BE2C (cell line): ENCODE results near the gene LIME1.
"Not testable (repeated sequence)": the region's sequence is repeated elsewhere in the genome, so short reads cannot be mapped to it uniquely, and the experiment has no call there.

Source experiments
- DNase-seq: peaks from one replicate; pipeline ENCODE4 v3.0.0-alpha.2; 2020
- H3K27me3 ChIP-seq: fragments of 250-450 bp; sonication (Bioruptor Pico); 2 replicates; pipeline ENCODE4 v1.5.1; 2020; ENCODE audit warnings: mild to moderate bottlenecking
- H3K36me3 ChIP-seq: fragments of 250-450 bp; sonication (Bioruptor Pico); 2 replicates; pipeline ENCODE4 v1.5.1; 2020; ENCODE audit warnings: mild to moderate bottlenecking
- H3K4me1 ChIP-seq: fragments of 250-450 bp; sonication (Bioruptor Pico); 2 replicates; pipeline ENCODE4 v1.5.1; 2020
- H3K4me3 ChIP-seq: 2 replicates; pipeline ENCODE4 v1.5.1; 2011; ENCODE audit warnings: low read depth, low read length
- H3K9me3 ChIP-seq: fragments of 250-450 bp; sonication (Bioruptor Pico); 2 replicates; pipeline ENCODE4 v1.5.1; 2020
- TF ChIP-seq, protein P1 (sequence below): IDR thresholded peaks from 2 replicates; pipeline ENCODE4 v1.5.1; 2012; ENCODE audit warnings: mild to moderate bottlenecking, low read depth, low read length

LIME1 gene

DNA sequence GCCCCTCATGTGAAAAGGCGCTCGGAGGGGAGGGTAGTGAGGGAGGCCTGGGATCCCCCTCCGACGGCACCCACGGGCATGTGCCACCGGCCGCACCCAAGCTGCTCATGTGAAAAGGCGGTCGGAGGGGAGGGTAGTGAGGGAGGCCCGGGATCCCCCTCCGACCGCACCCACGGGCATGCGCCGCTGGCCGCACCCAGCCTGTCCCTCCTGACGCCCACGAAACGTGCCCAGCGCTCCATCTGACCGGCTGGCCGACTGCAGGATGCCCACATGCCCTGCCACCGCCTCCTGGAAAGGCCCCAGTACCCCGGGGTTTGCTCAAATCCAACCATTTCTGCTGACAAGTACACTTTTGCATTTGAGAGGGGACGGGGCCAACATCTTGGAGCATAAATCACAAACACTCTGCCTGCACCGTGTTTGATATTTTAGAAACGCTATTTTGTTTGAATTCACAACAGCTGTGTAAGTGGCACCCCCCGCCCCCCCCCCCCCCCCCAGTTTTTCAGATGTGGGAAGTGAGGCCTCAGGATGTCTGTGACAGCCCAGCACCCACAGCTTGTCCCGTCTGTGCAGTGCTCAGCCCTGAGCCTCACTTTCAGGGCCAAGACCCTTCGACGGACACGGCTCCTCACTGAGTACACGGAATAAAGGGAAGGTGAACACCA is 37.2 kb downstream of the LIME1 start:
- TF ChIP-seq, protein P1, sequence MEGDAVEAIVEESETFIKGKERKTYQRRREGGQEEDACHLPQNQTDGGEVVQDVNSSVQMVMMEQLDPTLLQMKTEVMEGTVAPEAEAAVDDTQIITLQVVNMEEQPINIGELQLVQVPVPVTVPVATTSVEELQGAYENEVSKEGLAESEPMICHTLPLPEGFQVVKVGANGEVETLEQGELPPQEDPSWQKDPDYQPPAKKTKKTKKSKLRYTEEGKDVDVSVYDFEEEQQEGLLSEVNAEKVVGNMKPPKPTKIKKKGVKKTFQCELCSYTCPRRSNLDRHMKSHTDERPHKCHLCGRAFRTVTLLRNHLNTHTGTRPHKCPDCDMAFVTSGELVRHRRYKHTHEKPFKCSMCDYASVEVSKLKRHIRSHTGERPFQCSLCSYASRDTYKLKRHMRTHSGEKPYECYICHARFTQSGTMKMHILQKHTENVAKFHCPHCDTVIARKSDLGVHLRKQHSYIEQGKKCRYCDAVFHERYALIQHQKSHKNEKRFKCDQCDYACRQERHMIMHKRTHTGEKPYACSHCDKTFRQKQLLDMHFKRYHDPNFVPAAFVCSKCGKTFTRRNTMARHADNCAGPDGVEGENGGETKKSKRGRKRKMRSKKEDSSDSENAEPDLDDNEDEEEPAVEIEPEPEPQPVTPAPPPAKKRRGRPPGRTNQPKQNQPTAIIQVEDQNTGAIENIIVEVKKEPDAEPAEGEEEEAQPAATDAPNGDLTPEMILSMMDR, result no peak

DNA sequence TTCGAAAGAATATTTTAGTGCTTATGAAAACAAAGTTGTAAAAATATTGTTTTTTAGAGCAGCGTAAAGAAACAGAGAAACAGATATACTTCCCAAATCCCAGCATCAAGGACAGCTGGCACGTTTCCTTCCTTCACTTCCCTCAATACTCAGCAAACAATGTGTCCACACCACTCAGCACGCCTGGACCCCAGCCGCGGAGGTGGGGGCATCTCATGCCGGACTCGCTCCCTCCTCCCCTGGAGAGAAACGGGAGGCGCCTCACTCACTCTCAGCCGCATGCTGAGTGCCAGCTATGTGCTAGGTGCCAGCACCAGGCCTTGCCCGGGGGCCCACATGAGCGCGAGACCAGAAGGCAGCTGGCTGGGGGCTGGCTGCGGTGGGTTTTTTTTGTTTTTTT is 37.8 kb downstream of the LIME1 start:
- no peaks in the 10 kb centered on the region for H3K27me3 ChIP-seq
- DNase-seq, result no peak
- H3K4me1 ChIP-seq, result no peaks in the 10 kb centered on the region
- no peak overlapping the region for H3K4me3 ChIP-seq
- no peaks in the 10 kb centered on the region for H3K36me3 ChIP-seq
- TF ChIP-seq, protein P1, result no peak
- H3K9me3 ChIP-seq, result peaks cover 4% of the 10 kb centered on the region; the same call in 1 of the 2 replicates

More for the DNA sequence above, 37.2 kb downstream of the LIME1 start:
- H3K27me3 ChIP-seq, result no peaks in the 10 kb centered on the region
- H3K36me3 ChIP-seq, result no peaks in the 10 kb centered on the region
- H3K4me1 ChIP-seq, result no peaks in the 10 kb centered on the region
- H3K4me3 ChIP-seq, result no peak overlapping the region
- DNase-seq, result no peak
- H3K9me3 ChIP-seq, result peaks cover 4% of the 10 kb centered on the region; the same call in 1 of the 2 replicates

DNA sequence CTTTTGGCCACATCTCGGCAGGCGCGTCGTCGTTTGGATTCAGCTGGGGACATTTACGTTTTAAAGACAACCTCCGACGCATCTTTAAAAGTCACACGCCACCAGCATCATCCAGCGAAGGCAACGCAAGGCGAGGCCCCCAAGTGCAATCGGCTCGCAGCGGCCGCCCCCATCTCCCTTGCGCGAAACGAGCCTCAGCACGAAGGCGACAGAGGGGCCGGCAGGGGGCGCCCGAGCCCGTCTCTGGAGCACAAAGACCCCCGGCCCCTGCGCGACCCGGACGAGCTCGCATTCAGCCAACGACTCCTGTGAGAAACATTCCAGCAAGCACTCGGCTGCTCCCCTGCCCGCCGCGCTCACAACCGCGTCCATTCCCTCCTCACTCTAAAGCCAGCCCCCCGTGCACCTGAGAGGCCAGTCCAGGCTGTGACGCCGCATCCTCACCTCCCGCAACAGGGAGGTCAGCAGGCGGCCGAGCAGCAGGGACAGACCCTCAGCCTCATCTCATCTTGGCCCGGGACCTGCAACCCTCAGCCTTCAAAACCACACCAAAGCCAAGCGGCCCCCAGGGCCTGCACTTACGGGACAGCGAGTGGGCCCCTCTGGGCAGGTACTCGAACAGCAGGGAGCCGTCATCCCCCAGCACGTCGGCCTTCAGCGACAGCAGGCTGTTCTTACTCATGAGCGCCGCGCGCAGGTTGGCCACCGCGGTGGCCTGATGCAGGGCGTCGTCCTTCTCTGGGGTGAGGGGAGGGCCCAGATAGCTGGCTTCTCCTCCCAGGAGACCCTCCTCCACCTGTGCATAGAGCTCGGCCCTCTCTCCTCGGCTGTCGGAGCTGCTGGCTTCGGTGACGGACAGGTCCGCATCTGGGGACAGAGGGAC is 38.9 kb downstream of the LIME1 start:
- peak; percentile 88 for DNase-seq
- Histone ChIP-seq H3K27me3 (no peaks in the 10 kb centered on the region), H3K4me3 (peak overlapping the region; percentile 40), H3K36me3 (no peaks in the 10 kb centered on the region), H3K9me3 (peaks cover 4% of the 10 kb centered on the region; the same call in 1 of the 2 replicates), H3K4me1 (no peaks in the 10 kb centered on the region)
- TF ChIP-seq, protein P1, result peak; percentile 74

DNA sequence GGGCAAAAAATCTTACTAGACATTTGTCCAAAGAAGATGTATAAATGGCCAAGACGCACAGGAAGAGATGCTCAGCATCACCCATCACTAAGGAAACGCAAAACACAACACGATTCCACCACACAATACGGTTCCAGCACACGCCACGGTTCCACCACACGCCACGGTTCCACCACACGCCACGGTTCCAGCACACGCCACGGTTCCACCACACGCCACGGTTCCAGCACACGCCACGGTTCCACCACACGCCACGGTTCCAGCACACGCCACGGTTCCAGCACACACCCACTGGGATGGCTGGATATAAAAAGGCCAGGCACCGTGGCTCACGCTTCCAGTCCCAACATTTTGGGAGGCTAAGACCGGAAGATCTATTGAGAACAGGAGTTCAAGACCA is 40.4 kb downstream of the LIME1 start:
- DNase-seq, H3K4me3 ChIP-seq, H3K9me3 ChIP-seq, H3K4me1 ChIP-seq, H3K27me3 ChIP-seq, H3K36me3 ChIP-seq: not testable (repeated sequence)

DNA sequence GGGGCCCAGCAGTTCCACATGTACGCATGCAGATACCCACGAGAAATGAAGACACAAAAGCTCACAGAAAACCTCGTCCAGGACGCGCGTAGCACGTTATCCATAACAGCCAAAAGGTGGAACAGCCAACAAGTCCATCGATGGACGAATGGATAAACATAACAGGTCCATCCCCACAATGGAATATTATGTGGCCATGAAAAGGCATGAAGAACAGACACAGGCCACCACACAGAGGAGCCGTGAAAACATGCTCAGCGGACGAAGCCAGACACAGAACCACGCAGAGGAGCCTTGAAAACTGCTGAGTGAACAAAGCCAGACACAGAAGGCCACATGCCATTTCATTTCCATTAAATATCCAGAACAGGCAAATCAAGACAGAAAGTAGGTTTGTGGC is 41.1 kb downstream of the LIME1 start:
- no peaks in the 10 kb centered on the region for H3K4me1 ChIP-seq
- peaks cover 4% of the 10 kb centered on the region; the same call in 1 of the 2 replicates for H3K9me3 ChIP-seq
- DNase-seq, result no peak
- TF ChIP-seq, protein P1, result no peak
- H3K27me3 ChIP-seq, result no peaks in the 10 kb centered on the region
- no peak overlapping the region for H3K4me3 ChIP-seq
- no peaks in the 10 kb centered on the region for H3K36me3 ChIP-seq

DNA sequence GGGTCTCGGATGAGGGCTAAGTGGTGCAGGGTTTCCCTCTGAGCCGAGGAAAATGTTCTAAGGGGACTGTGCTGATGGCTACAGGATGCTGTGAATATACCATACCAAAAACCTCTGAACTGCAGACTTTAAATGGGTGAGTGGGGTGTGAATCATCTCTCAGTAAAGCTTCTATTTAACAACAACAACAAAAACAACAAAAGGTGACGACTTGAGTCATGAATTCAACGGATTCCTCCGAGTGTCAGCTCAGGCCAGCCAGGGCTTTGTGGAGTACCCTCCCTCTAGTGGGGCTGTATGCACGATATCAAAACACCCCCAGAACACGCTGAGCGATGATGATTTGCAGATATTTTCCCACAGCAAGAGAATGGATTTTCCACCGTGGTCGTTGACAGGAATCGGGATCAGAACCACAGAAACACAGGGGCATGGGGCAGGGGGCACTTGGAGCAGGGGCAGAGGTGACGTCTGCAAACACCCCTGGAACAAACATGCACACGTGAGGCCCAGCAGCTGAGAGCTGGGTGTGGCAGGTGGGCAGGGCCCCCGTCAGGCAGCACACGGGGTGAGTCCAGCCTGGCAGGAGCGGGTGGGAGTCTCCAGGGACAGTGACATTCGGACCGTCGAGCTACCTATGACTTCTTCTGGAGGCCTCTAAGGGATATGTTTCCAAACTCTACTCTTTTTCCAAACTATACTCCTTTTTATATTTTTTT is 41.7 kb downstream of the LIME1 start:
- no peaks in the 10 kb centered on the region for H3K27me3 ChIP-seq
- TF ChIP-seq, protein P1, result no peak
- H3K9me3 ChIP-seq, result peaks cover 4% of the 10 kb centered on the region; the same call in 1 of the 2 replicates
- H3K4me1 ChIP-seq, result no peaks in the 10 kb centered on the region
- DNase-seq, result no peak
- H3K4me3 ChIP-seq, result no peak overlapping the region
- H3K36me3 ChIP-seq, result no peaks in the 10 kb centered on the region
